CD4-positive, alpha-beta T cell treated with Interleukin-10 for 1 hour (primary cell): ENCODE measurements around the gene PRKG1.
"Not testable (repeated sequence)": the region's sequence is repeated elsewhere in the genome, so short reads cannot be mapped to it uniquely, and the experiment has no call there.

Source experiments
- DNase-seq: peaks from one replicate; pipeline ENCODE4 v3.0.0-alpha.2; 2020

The PRKG1 gene

DNA sequence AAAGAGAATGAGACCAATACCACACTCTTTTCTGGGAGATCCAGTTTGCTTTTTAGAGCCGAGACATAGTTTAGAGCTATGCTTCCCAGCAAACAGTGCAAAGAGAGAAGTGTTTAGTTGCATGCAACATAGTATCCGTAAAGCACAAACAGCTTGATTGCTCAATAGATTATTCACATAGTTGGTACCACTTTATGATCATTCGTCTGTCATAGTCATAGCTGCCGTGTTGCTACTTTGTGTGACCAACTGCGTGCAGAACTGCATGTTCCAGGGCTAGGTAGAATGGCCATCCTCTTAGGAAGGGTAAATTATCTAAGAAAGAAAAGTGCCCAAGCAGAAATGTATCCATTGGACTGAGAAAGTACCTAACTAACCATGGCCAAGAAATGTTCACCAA is 1036.3 kb downstream of the PRKG1 start:
- DNase-seq = no peak

DNA sequence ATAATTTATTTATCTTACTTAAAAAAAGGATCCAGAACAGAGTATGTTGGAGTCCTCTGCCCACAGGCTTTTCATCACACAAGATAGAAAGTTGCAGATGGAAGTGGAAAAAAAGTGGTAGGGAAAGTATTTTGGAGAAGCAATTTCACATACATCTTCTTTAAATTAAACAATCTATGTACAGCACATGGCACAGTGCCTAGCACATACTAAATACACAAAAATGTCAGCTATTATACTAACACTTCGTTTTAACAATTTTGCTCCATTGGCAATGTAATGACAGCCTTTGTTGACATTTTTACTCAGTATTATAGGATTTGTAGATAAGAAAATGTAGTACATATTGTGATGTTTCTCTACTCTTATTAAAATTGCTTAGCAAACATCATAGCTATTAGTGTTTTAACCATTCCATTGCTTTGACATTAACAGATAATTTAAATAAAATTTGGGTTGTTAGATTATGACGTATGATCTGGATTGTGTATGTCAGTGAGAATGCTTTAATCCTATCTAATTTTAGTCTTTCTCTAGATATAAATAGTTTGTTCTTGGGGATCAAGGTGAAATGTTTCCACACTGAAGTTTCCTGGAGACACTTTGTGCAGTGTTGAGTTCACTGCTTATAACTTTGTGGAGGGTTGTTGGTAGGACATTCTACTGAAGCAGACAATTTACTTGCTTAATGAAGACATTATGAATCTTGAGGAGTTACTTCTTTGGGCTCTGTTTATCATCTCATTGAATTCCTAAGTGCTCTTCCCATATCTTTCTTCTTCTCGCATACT is 1037.0 kb downstream of the PRKG1 start:
- DNase-seq = no peak

DNA sequence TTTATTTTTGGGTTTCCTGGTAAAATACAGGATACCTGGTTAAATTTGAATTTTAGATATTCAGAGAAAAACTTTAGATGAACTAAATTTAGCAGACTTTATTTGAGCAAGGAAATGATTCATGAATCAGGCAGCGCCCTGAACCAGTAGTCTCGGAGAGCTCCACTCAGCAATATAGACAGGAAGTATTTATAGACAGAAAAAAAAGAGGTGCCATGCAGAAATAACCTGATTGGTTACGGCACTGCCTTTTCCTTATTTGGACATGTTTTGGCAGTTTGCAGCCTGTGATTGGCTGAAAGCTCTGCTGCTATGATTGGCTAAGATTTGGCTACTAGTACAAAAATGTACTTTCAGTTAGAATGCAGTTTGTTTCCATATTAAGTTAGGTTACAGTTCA is 1041.5 kb downstream of the PRKG1 start:
- no peak for DNase-seq

DNA sequence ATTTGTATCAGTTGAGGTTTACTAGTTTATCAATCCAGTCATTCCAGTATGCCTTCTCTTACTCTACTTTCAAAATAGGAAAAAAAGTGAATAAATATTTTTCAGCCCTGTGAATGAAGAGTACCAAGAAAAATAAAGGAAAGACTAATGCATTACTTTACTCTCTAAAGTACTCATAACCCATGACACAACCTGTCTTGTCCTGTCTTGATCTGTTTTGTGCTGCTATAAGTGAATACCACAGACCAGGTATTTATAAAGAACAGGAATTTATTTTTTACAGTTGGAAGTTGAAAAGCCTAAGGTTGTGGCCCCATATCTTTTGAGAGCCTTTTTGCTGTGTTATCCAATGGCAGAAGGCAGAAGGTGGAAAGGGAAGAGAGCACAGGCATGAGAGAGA is 1045.2 kb downstream of the PRKG1 start:
- no peak for DNase-seq

DNA sequence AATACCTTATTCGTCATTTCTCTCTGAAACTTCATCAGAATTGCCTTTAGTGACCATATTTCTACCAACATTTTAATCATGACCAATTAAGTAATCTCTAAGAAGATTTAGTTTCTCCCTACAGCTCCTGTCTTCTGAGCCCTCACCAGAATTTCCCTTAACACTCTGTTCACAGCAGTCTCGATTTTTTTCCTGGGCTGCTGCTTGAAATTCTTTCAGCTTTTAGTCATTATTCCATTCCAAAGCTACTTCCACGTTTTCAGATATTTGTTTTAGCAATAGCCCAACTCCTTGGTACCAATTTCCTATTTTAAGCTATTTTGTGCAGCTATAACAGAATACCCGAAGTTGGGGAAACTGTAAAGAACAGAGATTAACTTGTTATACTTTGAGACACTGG is 1047.4 kb downstream of the PRKG1 start:
- no peak for DNase-seq

DNA sequence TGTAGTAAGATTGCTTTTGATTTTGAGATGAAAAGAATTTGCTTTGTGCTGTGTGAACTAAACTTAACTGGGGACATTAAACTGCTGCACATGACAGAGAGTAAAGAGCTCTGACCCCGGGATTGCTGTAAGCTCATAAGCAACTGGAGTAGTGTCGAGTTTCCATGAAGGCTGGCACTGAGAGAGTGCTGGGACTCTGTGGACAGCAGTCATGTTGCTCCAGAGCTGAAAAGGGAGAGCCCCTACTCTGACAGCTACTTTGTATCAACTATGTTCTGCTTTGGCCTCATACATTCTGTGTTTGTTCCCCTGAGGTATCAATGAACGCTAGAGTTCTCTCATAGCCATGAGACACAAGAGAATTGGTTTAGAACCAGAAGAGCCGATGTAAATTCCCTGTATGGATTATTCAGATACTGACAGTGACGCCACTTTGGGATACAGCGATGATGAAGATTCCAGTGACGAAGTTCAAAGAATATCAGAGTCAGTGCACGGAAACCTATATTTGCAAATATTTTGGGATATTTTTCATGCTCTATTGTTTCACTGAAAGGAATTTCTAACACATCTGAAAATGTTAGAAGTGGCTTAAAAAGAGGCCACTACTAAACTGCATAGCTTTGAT is 1053.9 kb downstream of the PRKG1 start:
- no peak for DNase-seq

DNA sequence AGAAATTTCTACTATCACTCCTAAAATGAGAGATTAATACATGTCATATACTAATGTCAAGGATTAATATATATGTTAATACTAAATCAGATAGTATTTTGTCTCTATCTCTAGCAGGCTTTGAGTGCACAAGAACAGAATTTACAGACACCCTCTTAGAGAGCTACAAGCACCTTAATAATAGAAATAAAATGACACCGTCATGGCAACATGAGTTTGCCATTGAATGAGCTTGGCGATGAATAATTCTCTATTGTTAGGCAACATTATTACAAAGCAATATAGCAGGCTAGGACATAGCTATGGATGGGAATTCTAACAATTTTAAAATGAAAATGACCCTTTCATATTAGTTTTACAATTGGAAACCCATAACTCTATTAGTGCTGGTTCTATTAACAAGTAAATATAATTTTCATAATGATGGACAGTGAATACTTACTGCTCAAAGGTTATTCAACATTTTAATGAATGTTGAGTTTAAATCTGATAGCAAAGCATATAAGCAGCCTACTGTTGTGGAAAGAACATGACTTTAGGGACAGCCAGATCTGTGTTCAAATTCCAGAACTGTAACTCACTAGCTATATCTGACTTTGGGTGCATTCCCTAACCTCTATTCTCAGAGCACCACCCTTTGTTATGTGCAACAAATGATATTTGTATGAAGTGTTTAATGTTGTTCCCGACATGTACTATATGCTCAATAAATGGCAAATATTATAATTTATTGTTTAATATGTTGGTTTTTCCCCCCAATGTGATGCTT is 1055.3 kb downstream of the PRKG1 start:
- no peak for DNase-seq

DNA sequence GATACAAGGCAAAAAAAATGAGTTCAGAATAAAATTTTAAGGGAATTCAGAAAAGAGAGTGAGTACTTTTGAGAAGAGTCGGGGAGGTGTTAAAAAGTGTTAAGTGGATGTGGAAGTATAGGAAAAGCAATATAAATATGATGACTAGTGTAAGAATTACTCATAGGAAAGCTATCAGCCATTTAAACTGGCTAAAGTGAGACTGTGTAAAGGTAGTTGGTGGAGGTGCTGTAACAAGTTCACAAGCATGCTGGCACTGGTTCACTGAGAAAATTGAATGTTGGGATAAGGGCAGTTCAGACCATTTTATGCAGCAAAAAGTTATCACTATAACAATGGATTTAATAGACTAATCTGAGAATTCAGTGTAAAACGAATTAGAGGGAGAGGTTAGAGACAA is 1060.8 kb downstream of the PRKG1 start:
- DNase-seq = no peak

DNA sequence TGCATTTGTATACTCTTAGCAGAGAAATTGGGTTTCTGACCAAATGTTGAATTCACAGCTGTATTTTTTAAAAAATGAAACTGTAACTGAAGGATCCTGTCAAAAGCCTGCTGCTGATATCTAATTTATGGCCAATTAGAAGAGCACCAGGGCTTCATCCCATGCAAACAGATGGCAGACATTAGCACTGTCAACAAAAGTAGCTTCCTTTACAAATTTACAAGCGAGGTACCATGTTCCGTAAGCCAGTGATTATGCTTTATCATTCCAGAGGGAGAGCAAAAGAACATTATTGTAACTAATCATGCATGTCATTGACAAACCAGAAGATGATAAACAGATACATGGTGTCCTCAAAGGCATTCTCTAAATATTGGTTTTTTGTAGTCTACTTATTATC is 1062.6 kb downstream of the PRKG1 start:
- no peak for DNase-seq

DNA sequence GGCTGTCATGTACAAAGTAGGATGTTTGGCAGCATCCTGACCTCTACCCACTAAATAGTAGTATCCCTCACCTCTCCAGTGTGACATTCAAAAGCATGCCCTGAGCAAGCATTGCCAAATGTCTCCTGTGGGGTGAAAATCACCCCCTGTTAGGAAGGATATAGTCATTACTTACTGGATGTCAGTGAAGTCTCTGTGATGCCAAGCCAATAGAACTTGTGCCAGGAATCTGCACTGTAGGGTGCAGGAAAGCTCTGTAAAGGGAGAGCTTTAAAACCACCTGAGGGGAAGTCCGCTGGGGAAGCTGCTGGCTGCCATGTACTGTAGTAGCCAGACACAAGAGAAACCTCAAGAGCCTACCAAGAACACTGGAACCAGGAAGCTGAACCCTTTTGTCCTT is 1069.1 kb downstream of the PRKG1 start:
- DNase-seq = no peak

DNA sequence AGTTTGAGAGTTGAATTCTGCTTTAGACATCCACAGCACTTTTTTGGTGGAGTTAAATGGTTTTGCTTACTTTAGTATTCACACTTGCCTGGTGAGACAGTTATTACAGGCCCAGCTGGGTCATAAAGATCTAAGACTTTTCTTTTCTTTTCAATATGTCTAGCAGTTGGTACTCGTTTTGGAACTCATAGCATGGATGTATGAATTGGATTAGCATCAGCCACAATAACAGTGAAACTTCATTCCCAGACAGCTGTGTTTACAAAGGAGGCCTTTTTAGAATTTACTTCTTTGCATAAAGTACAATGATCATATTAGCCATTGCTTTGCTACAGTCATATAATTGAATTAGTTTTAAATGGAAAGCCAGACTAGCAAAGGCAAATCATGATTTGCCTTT is 1071.3 kb downstream of the PRKG1 start:
- no peak for DNase-seq

DNA sequence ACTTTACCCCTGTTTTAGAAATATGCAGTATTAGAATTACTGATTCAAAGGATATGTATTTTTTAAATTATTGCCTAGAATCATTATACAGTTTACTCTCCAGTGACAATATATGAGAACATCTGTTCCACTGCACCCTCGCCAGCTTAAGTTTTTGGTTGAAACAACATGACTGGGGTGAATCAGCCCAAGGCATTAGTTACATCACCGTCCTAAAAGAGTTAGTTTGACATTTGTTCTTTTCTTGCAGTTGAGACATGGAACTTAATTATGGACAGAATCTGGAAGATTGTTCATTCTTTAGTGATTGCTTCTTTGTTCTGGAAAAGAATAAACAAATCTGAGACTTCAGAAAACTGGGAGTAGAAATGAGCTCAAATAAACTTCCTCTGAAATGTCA is 1072.5 kb downstream of the PRKG1 start:
- no peak for DNase-seq

DNA sequence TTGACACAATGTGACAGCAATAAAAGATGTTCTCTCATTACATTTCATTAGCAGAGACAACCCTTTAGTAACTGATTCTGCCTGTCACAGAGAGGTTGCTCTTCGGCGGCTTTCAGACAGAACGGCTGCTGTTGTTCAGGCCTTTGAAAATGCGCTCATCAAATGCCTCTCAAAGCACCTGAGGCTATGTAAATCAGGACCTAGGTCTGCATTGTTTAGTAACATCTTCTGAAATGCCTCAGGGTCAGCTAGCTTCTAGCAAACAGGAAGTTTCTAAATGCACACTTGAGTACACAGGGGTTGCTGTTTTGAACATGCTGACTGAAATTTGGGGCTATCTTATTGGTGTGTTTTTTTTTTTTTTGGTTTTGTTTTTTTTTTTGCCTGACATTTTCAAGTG is 1096.5 kb downstream of the PRKG1 start:
- no peak for DNase-seq

DNA sequence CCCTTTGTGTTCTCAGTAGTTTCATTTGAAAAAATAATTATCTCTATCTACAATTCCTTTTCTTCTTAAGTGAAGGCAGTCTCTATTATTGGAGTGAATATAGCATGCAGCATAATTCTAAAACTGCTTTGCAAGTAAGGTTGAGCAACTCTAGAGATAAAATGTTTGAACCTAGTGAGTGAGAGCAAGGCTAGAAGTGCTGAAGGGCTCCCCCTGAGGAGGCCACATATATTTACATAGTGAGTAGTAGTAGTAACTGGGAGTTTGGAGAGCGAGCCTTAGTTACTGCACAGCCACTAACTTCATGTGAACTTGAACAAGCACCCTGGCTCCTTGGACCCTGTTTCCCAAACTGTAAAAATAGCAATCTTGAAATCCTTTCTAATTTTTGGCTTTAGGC is 1098.3 kb downstream of the PRKG1 start:
- DNase-seq = no peak

DNA sequence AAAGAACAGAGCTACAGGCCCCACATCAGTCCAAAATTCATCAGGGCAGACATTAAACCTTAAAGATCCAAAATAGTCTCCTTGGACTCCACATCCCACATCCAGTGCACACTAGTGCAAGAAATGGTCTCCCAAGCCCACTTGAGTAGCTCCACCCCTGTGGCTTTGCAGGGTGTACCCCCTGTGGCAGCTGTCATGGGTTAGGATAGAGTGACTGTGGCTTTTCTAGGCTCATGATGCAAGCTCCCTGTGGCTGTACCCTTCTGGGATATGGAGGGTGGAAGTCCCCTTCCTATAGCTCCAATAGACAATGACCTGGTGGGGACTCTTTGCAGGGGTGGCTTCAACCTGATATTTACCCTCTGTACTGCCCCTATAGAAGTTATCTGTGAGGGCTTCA is 1111.0 kb downstream of the PRKG1 start:
- no peak for DNase-seq

DNA sequence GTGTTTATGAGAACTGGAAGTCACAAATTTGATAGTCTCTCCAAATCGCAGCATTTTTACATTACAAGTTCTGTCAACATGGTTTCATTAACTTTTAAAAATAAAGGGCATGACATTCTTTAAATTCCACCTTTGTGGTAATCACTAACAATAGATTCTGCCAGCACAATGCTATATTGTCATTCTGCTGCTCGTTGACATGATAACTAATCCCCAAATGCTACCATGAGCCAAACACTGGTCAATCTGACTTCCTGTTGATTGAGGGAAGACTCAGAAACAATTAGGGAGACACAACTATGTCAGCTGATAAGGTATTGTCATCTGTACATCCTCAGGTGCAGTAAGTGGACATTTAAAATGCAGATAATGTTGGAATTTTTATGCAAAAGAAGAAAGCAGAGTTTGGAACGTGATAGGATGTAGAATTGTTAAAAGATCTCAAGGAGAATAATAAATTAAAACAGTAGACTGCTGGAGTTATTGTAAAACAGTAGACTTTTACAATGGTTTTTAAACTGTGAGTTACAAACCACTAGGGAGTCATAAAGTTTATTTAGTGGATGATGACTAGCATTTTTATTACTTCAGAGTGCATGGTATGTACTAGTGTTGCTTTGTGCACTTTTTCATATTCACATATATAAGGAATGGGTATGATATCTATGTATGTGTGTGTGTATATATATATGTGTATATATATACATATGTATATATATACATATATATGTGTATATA is 1113.4 kb downstream of the PRKG1 start:
- DNase-seq = no peak

DNA sequence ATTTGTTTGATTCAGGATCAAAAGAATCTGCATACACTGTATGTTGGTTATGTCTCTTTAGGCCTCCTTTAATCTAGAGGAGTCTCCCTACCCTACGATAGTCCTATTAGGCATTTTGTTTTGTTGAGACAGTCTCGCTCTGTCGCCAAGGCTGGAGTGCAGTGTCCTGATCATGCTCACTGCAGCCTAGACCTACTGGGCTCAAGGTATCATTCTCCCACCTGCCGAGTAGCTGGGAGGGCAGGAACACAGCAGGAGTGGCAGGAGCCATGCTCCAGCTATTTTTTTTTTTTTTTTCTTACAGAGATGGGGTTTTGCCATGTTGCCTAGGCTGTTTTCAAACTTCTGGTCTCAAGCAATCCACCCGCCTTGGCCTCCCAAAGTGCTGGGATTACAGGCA is 1116.8 kb downstream of the PRKG1 start:
- no peak for DNase-seq

DNA sequence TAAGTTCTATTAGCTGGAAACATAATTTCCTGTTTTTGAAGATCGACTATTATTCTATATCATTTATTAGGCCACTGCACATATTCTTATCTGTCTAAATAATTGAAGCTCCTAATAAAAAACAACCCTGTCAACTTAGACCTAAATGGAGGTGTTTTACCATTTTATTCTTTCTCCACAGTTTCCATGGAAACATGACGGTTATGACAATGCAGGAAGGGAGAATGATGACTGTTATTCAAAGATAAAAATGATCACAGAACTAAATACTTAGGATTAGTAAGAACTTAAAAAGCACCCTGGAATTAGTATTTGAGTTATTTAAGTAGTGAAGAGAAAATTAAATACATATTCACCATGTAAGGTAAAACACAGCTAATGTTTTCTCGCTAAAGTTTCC is 1119.9 kb downstream of the PRKG1 start:
- DNase-seq = no peak

DNA sequence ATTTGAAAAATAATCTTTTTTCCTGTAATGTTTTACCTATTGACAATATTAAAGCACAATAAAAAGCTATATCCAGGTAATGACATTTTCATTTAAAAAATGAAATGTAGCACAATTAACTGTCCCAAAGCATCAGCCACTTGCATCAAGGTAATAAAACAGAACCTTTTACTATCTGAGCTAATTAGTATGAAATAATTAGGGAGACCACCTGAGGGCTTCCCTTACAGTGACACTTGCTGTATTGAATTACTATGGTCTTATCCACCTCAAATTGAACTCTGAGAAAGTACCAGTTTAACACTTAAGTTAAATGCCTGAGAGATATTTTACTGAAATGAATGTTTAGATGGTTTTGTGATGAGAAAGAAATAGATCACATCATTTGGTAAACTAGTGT is 1120.4 kb downstream of the PRKG1 start:
- DNase-seq = no peak

DNA sequence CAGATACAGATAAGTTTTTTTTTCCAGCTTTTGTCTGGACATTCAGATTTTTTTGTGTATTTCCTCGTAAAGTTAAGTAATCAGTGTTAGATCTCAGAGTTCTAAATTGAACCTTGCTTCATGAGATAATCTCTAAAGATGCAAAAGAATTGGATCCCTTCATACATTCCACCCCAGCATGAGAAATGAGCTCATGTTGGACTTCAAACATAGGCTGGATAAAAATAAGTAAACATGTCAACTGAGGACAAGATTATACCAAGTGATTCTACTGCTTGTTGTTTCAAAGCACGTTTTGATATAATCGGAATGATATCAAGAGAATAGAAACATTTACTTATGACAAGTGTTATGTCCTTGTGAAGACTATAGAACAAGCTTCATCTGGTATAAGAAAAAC is 1122.8 kb downstream of the PRKG1 start:
- DNase-seq = no peak

DNA sequence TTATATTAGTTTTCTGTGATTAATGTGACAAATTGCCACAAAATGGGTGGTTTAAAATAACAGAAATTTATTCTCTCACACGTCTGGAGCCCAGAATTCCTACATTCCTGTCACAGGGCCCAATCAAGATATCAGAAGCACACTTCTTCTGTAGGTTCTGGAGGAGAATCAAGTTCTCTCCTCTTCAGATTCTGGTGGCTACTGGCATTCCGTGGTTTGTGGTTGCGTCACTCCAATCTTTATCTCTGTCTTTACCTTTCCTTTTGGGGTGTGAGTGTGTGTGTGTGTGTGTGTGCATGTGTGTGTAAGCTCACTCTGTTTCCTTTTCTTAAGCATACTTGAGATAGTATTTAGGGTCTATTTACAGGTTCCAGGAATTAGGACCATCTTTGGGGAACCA is 1124.3 kb downstream of the PRKG1 start:
- DNase-seq = no peak

DNA sequence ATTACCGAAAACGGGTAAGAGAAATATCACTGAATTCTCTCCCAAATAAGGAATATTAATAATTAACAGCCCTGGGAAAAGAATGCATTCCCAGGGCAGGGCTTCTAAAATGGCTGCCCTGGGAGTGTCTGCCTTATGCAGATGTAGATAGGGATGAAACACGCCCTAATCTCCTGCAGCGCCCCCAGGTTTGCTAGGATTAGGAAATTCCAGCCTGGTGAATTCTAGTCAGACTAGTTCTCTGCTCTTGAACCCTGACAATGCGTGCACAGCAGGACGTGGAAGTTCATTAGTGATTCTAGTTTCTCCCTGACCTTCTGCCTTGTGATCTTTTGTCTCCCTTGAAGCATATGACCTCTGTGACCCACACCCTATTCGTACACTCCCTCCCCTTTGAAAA is 1130.6 kb downstream of the PRKG1 start:
- not testable (repeated sequence) for DNase-seq

DNA sequence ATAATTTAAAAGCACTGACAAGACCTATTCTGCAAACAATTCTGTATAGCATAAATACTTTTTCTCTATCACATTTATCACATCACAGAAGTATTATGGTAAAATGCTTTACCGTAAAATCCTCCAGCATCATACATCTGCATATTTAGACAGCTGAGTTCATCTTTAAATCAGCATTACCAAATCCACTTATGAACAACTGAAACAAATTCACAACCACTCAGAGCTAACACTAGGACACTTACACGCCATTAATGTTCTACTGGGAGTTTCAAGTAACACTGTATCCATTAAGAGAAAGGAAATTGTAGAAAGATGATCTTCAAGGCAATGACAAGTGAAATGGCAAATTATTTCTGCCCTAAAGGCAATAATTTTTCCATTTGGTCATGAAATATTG is 1134.1 kb downstream of the PRKG1 start:
- DNase-seq = no peak

DNA sequence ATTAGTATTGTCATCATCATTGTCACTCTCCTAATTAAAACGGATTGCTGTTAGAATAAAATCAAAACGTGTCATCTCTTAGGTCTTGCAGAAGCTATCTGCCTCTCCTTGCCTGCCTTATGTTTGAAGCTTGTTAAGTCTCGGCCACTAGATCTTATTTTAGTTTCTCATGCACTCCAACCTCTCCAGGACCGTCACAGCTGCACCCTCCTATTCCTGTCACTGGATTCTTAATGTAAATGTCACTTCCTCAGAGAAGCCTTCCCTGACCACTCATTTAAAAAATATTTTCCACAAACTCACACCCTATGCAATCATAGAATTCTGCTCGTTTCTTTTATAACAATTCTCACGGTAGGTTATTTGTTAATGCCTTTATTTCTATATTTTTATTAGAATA is 1135.9 kb downstream of the PRKG1 start:
- no peak for DNase-seq
